GM23248 (cell line): ENCODE data around the gene UNC13B.

Experiments used
- EZH2 ChIP-seq: fragments of 200-600 bp; sonication (generic); IDR thresholded peaks from 2 replicates; pipeline ENCODE4 v1.6.1; 2018; ENCODE audit warnings: antibody characterized with exemption, mild to moderate bottlenecking; ENCODE audit not compliant: insufficient read depth, poor library complexity, severe bottlenecking
- EZH2phosphoT487 ChIP-seq: fragments of 200-600 bp; sonication (generic); IDR thresholded peaks from 2 replicates; pipeline ENCODE4 v1.6.1; 2018; ENCODE audit warnings: antibody characterized with exemption, moderate library complexity, mild to moderate bottlenecking, low read depth; ENCODE audit not compliant: insufficient read depth

GRCh38 chr9:35237311-35237710 lies 75.5 kb downstream of the UNC13B start:
- TF ChIP-seq EZH2 (no peak), EZH2phosphoT487 (no peak)
